Activated T-helper 1 cell treated with anti-CD3 and anti-CD28 coated beads, Interleukin-12 subunit alpha, Interleukin-12 subunit beta, Interleukin-2, Interleukin-4 antibody, amounts not matched to agents 30 ng/mL and 10 ng/mL and 1 ng/mL, durations not matched to agents 14 hours and 24 hours and 36 hours (primary cell): ENCODE data around the gene SUSD2. TPM values are rescaled to one million over a fixed set of nuclear protein-coding genes. Genes with fewer than 3 reads are reported as not detected.

Experiments used
- DNase-seq: peaks from one replicate; pipeline ENCODE4 v3.0.0; 2021; ENCODE audit warnings: low spot score
- H3K27ac Mint-ChIP-seq: one replicate; pipeline ENCODE4 v1.8.0; 2021; ENCODE audit warnings: mild to moderate bottlenecking, mixed read lengths
- H3K27me3 Mint-ChIP-seq: one replicate; pipeline ENCODE4 v1.8.0; 2022; ENCODE audit warnings: mild to moderate bottlenecking, moderate library complexity, mixed read lengths; ENCODE audit not compliant: insufficient read depth
- H3K36me3 Mint-ChIP-seq: one replicate; pipeline ENCODE4 v1.8.0; 2021; ENCODE audit warnings: low read depth, mixed read lengths
- H3K4me1 Mint-ChIP-seq: one replicate; pipeline ENCODE4 v1.8.0; 2021; ENCODE audit warnings: low read depth, mixed read lengths
- H3K4me3 Mint-ChIP-seq: one replicate; pipeline ENCODE4 v1.8.0; 2021; ENCODE audit warnings: mild to moderate bottlenecking, moderate library complexity, mixed read lengths
- H3K9me3 Mint-ChIP-seq: one replicate; pipeline ENCODE4 v1.8.0; 2021; ENCODE audit warnings: mixed read lengths
- intact Hi-C: fragments of 100-400 bp; cut with micrococcal nuclease; formaldehyde crosslinking; loops from one replicate; pipeline ENCODE4 v1.15.1; 2024
- total RNA-seq: library from RNA; stranded (reverse); gene quantifications from 2 replicates; pipeline ENCODE4 v1.2.3, GENCODE V29; 2022

Gene SUSD2
- total RNA-seq, 1 donor from 2014 or later: 0.73 TPM

DNA sequence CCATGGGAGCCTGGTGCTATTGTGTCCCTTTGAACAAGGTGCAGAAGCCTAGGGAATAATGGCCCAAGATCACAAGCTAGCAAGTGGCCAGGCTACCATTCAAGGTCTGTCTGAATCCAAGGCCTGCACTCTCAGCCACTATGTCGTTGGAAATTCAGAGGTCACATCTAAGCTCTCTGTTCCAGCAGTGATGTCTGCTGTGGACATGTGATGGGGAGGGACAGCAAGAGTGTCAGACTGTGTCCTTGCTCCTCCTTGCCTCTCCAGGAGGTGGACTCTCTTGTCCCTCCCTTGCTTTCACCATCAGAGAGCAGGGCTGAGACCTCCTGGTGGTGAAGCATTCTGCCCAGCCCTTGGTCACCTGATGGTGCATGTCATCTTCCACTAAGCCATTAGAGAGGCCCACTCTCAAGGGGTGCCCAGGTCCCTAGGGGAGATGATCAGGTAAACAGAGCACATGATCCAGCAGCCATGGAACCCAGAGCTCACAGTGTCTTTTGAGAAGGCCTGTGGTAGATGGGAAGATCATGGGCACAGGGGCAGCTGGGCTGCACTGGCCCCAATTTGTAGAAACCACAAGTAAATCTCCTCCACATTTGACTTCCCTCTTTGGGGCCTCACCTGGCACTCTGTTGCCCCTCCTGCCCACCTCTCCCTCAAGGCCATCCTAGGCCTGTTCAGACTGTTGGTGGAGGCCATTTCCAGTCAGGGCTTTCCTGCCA, 37.1 kb upstream of the SUSD2 start:
- H3K4me1 Mint-ChIP-seq: peaks cover 49% of the 10 kb centered on the region
- no peak overlapping the region for H3K27ac Mint-ChIP-seq
- intact Hi-C loops: no loop called here
- H3K4me3 Mint-ChIP-seq: no peak overlapping the region
- no peaks in the 10 kb centered on the region for H3K27me3 Mint-ChIP-seq
- DNase-seq: no peak
- no peaks in the 10 kb centered on the region for H3K9me3 Mint-ChIP-seq
- H3K36me3 Mint-ChIP-seq: peaks cover 9% of the 10 kb centered on the region

DNA sequence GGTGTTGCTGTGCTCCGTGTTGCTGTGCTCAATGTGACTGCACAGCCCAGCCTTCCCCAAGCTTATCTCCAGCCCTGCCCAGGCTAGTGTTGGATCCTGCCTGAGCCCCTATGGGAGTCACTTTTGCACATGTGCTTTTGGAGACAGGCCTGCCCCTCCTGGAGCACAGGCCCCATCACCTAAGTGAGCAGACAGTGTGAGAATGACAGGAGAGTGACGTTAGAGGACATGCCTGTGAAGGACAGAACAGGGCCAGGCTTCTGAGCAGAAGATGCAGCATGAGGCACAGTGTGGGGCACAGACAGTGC, 36.6 kb upstream of the SUSD2 start:
- Mint-ChIP-seq H3K27me3 (no peaks in the 10 kb centered on the region), H3K36me3 (peaks cover 9% of the 10 kb centered on the region), H3K9me3 (no peaks in the 10 kb centered on the region), H3K27ac (no peak overlapping the region), H3K4me1 (peaks cover 49% of the 10 kb centered on the region), H3K4me3 (no peak overlapping the region)
- intact Hi-C loops: no loop called here
- no peak for DNase-seq

DNA sequence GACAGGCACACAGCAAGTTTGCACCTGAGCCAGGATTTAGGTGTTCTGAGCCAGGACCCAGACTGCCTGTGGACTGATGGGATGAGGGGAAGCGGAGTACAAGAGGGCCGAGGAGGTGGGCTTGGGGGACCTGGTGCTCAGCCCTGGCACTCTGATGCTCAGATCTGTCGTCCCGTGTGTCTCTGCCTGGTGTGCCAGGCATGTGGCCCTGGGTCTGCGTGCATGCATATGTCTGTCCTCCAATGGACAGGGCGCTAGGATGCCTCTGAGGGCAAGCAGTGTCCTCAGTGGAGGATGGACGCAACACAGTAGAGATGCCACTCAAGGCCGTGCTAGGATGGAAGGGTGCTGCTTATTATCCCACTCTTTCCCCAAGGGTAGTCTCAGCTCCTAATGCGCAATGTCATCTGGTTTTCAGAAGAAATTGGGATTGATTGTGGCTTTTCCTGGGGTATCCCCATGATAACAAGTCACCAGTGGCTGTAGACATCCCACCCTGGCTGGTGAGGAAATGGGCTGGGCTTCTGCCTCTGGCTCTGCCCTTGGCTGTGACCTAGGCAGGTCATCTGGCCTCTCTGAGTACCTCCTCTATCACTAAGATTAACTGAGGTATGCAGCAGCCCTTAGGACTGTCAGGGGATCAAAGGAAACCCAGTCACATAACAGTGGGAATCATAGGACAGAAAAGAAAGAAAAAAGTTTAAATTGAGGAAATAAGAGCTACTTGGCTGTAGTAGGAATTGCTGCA, 35.7 kb upstream of the SUSD2 start:
- H3K4me1 Mint-ChIP-seq: peaks cover 49% of the 10 kb centered on the region
- intact Hi-C loops: no loop called here
- peak overlapping the region; percentile 20 for H3K4me3 Mint-ChIP-seq

DNA sequence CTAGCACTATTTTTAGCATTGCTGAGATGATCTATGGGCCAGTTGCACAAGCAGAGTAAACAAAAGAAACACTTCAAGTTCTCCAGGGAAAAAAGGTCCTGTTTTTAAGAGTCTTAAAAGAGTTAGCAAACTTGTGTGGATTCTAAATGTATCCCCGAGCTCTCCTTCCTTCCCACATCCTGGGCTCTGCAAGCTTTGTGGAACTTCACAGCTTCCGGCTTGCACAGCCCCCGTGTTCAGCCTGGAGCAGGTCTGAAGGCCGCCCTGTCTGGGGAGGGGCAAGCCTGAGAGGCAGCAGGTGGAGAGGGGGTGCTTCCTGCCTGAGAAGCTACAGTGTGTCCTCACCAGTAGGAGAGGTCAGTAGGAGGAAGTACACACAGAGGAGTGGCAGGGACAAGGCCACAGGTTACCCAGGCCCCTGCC, 35.1 kb upstream of the SUSD2 start:
- no peaks in the 10 kb centered on the region for H3K9me3 Mint-ChIP-seq
- H3K4me3 Mint-ChIP-seq: no peak overlapping the region
- no peak for DNase-seq
- peak overlapping the region; percentile 61 for H3K27ac Mint-ChIP-seq
- H3K27me3 Mint-ChIP-seq: no peaks in the 10 kb centered on the region
- H3K4me1 Mint-ChIP-seq: peaks cover 47% of the 10 kb centered on the region
- intact Hi-C loops: no loop called here
- peaks cover 8% of the 10 kb centered on the region for H3K36me3 Mint-ChIP-seq

More for the DNA sequence above, 35.7 kb upstream of the SUSD2 start:
- Mint-ChIP-seq H3K27ac (peak overlapping the region; percentile 61), H3K9me3 (no peaks in the 10 kb centered on the region), H3K27me3 (no peaks in the 10 kb centered on the region), H3K36me3 (peaks cover 8% of the 10 kb centered on the region)
- no peak for DNase-seq

DNA sequence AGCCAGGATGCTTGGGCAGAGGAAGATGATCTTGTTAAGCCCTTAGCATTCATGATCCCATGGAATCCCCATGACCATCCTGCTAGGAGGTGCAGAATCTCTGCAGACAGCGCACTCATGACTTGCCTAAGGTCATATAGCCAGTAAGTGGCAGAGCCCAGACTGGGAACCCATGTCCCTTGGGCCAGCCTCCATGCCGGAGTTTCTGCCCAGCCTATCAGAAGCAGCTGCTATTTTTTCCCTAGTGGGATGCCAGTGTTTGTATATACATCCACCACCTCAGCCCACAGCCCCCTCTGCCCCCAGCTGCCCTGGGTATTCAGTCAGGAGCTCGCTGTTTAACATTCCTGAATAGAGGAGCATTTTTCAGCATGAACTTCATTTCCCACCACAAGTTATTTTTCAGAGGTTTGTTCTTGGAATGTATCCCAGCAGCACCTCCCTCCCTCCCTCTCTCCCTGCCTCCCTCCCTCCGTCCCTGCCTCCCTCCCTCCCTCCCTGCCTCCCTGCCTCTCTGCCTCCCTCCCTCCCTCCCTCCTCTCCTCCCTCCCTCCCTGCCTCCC, 34.4 kb upstream of the SUSD2 start:
- Mint-ChIP-seq H3K27ac (no peak overlapping the region), H3K4me1 (peaks cover 44% of the 10 kb centered on the region), H3K27me3 (no peaks in the 10 kb centered on the region), H3K36me3 (peaks cover 11% of the 10 kb centered on the region), H3K4me3 (no peak overlapping the region), H3K9me3 (no peaks in the 10 kb centered on the region)
- intact Hi-C loops: no loop called here
- DNase-seq: no peak

DNA sequence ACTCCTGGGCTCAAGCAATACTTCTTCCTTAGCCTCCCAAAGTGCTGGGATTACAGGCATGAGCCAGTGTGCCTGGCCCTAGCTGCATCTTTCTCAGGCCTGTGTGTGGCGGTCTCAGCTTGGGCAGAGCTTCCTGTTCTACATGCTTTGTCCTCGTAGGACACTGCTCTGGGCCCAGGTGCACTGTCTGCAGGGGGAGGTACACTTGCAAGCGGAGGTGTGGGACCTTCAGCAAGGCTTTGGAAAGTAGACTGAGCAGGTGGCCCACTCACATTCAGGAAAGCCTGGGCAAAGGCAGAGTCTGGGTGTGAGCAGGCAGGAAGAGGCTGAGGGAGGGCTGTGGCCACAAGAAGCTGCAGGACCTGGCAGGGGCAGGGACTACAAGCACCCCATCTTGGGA, 33.6 kb upstream of the SUSD2 start:
- Mint-ChIP-seq H3K4me1 (peaks cover 43% of the 10 kb centered on the region), H3K4me3 (peak overlapping the region; percentile 26), H3K9me3 (no peaks in the 10 kb centered on the region), H3K27me3 (no peaks in the 10 kb centered on the region), H3K27ac (no peak overlapping the region), H3K36me3 (peaks cover 11% of the 10 kb centered on the region)
- no peak for DNase-seq
- intact Hi-C loops: no loop called here

DNA sequence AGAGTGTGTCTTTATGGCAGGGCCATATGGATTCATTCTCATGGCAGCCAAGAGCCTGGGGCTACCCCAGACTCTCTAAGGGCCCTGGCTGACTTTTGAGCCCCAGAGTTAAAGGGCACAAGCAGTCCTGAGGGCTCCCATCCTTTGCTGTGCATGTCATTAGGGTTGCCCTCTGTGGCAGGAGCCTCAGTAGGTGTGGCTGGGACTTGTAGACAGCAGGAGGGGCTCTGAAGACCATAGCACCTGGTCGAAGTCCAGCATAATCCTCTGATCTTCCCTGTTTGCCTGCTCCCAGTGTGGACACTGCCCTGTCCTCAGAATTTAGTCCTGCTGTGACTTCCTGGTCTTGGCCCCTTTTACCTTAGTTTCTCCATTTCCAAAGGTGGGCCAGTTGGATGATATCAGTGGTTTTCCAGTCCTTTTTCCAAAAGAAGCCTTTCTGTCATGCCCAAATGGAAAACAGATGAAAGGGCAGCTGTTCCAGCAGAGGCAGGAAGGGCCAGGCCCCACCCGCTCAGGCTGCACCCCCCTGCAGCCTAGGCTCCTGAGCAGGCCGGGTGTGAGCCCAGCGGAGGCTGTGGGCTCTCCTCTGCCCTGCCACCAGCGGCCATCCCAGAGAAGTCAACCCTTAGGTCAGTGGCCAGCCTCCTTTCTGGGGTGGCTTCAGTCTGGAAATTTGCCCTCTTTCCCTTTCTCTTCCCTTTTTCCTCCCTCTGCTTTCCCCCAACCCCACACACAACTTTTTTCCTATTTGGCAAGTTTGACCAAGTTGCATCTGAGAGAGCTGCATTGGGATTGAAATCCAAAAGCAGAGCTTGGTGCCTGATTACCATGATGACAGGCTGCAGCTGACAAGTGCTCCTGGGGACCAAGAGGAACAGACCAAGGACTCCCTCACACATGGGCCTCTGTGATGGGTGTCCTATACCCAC, 32.8 kb upstream of the SUSD2 start:
- no peak for DNase-seq
- no peak overlapping the region for H3K4me3 Mint-ChIP-seq

DNA sequence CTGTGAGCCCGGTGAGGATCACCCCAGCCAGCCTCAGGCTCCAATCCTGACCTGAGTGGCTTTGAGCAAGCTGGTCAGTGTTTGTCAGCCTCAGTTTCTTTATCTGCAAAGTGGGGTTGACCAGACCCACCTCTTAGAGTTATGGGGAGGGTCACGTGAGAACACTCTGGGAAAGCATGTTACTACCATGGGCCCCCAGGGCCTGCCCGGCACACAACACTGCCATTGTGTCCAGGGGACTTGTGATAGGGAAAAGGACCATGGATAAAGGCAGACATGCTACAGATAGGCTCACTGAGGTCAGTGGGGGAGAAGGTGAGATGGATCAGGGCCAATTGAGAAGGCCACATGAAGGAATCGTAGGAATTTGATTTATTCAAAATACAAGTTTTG, 32.1 kb upstream of the SUSD2 start:
- Mint-ChIP-seq H3K4me1 (peaks cover 51% of the 10 kb centered on the region), H3K27ac (no peak overlapping the region), H3K4me3 (no peak overlapping the region), H3K27me3 (no peaks in the 10 kb centered on the region), H3K9me3 (no peaks in the 10 kb centered on the region), H3K36me3 (peaks cover 7% of the 10 kb centered on the region)
- intact Hi-C loops: no loop called here
- no peak for DNase-seq

More for the DNA sequence above, 32.8 kb upstream of the SUSD2 start:
- H3K4me1 Mint-ChIP-seq: peaks cover 44% of the 10 kb centered on the region
- intact Hi-C loops: no loop called here
- H3K9me3 Mint-ChIP-seq: no peaks in the 10 kb centered on the region
- no peak overlapping the region for H3K27ac Mint-ChIP-seq
- peaks cover 7% of the 10 kb centered on the region for H3K36me3 Mint-ChIP-seq
- no peaks in the 10 kb centered on the region for H3K27me3 Mint-ChIP-seq

DNA sequence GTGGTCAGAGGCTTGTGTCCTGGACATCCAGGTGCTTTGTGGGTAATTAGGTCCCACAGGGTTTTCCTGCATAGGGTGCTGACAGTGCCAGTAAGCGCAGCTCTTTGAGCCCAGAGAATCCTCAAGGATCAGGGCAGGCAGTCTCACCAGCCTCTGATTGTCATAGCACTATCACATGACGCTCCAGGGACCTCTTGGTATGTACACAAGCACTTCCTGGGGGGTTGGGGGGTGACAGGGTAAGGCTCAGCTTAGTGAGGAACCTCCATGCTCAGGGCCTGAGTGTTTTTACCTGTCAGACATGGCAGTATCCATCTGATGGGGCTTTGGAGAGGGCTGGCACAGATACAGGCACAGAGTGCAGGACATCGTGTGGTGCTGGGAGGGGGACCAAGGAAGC, 27.9 kb upstream of the SUSD2 start:
- no peaks in the 10 kb centered on the region for H3K9me3 Mint-ChIP-seq
- H3K27ac Mint-ChIP-seq: peak overlapping the region; percentile 65
- no peak overlapping the region for H3K4me3 Mint-ChIP-seq
- DNase-seq: no peak
- intact Hi-C loops: no loop called here
- peaks cover 11% of the 10 kb centered on the region for H3K36me3 Mint-ChIP-seq
- H3K4me1 Mint-ChIP-seq: peaks cover 59% of the 10 kb centered on the region
- H3K27me3 Mint-ChIP-seq: no peaks in the 10 kb centered on the region

DNA sequence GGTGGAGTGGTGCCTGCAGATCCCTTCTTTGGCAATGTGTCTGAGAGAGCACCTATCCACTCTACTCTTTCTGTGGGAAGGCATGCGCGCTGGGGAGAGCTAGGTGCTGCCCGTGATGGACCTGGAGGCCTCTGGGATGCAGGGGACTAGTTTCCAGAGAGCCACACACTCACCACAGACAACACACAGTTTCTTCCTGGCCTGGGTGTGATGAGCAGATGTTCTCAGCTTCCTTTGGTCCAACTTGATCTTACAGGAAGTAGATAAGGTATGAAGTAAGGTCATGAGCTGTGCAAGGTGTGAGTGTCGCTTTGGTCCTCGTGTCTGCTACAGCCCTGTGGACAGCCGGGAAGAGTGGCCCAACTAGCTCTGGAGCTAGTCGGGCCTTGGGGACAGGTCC, 27.3 kb upstream of the SUSD2 start:
- DNase-seq: no peak
- intact Hi-C loops: no loop called here
- peak overlapping the region; percentile 84 for H3K27ac Mint-ChIP-seq
- peaks cover 11% of the 10 kb centered on the region for H3K36me3 Mint-ChIP-seq
- no peaks in the 10 kb centered on the region for H3K27me3 Mint-ChIP-seq
- H3K4me1 Mint-ChIP-seq: peaks cover 65% of the 10 kb centered on the region
- H3K9me3 Mint-ChIP-seq: no peaks in the 10 kb centered on the region
- H3K4me3 Mint-ChIP-seq: peak overlapping the region; percentile 61

DNA sequence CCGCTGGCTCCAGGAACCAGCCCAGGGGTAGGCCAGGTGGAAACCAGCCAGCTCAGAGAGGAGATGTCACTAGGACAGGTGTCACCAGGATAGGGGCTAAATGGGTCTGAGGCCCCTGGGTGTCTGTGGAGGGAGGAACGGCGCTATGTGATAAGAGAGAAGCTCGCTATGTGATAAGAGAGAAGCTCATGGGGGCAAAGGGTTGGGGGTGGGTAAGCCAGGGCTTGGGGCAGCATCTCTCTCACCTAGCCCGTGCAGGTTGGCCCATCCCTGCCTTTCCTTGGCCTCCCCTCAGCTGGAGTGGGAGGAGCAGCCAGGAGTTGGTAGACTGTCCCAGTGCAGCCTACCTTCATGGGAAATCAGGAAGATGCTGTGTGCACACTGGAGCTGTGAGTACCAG, 26.5 kb upstream of the SUSD2 start:
- Mint-ChIP-seq H3K9me3 (no peaks in the 10 kb centered on the region), H3K4me3 (peak overlapping the region; percentile 61), H3K4me1 (peaks cover 67% of the 10 kb centered on the region), H3K27me3 (no peaks in the 10 kb centered on the region), H3K36me3 (peaks cover 8% of the 10 kb centered on the region), H3K27ac (no peak overlapping the region)
- DNase-seq: no peak
- intact Hi-C loops: loop anchor here (5.0 kb wide), 1 partner anchor 173 kb away; the partner anchor contains the start of gene GSTT2

DNA sequence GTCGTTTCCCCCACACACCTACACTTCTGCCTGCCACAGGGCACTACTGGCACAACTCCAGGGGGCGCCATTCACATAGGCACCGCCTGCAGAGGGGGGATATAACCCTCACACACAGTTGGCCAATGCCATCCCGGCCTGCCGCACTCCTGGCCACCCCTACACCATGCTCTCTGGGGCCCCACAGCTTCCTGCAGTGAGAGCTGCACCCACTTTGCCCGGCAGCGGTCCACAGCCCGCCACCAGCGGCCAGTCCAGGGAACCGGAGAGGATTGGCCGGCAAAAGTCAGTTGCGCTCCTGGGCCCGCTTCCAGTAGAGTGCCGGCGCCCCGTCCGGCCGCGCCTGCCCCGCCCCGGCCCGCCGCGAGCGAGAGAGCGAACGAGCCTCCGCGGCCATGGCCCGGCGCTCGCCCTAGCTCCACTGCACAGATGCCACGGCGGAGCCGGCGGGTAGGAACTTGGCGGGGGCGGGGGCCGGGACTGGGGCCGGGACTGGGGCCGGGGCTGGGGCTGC, 25.6 kb upstream of the SUSD2 start:
- Mint-ChIP-seq H3K4me3 (peak overlapping the region; percentile 60), H3K27me3 (no peaks in the 10 kb centered on the region), H3K9me3 (no peaks in the 10 kb centered on the region), H3K27ac (peak overlapping the region; percentile 71), H3K4me1 (peaks cover 67% of the 10 kb centered on the region), H3K36me3 (peaks cover 8% of the 10 kb centered on the region)
- intact Hi-C loops: loop anchor here (1.0 to 5.0 kb wide), 3 partner anchors 14 to 173 kb away; partner anchors contain the start of gene GSTT2
- DNase-seq: peak; percentile 19
